ENCODE measurements around the gene KIAA1586. TPM values are rescaled to one million over a fixed set of nuclear protein-coding genes. Genes with fewer than 3 reads are reported as not detected.

The KIAA1586 gene
- total and polyA plus RNA-seq, 2 of the 13 experiments (the other 11 are each of a cell fraction or from before 2014, with no cell fraction given), result 5.5 to 16.9 TPM

- TF ChIP-seq AHDC1 (CRISPR knock-in tag; IDR thresholded peaks at IDR 0.05; ENCODE audit: borderline replicate concordance) (peak; percentile 74; the same call in 1 of the 2 replicates), NCOR1 (IDR thresholded peaks at IDR 0.05; ENCODE audit: borderline replicate concordance, low read length) (peak; percentile 36; the same call in 1 of the 2 replicates), ZNF407 (CRISPR knock-in tag; IDR thresholded peaks at IDR 0.05; ENCODE audit: not compliant biosample characterization) (no peak), ZNF746 (CRISPR knock-in tag; IDR thresholded peaks at IDR 0.05) (no peak), MBD4 (IDR thresholded peaks at IDR 0.05; ENCODE audit: borderline replicate concordance, low read length) (no peak), FOXA1 (IDR thresholded peaks at IDR 0.05) (no peak), FOXA1 (CRISPR knock-in tag; IDR thresholded peaks at IDR 0.05) (peak; percentile 46; the same call in 1 of the 2 replicates), TGIF2 (CRISPR knock-in tag; IDR thresholded peaks at IDR 0.05) (no peak), NR2C2 (CRISPR knock-in tag; IDR thresholded peaks at IDR 0.05; ENCODE audit: borderline replicate concordance) (no peak), THAP11 (CRISPR knock-in tag; IDR thresholded peaks at IDR 0.05) (peak; percentile 52; the same call in 1 of the 2 replicates), ZNF607 (CRISPR knock-in tag; IDR thresholded peaks at IDR 0.05; ENCODE audit: borderline replicate concordance) (no peak), TOPORS (CRISPR knock-in tag; IDR thresholded peaks at IDR 0.05) (no peak), ZSCAN12 (CRISPR knock-in tag; IDR thresholded peaks at IDR 0.05) (no peak), SATB2 (CRISPR knock-in tag; IDR thresholded peaks at IDR 0.05) (no peak), HNRNPK (IDR thresholded peaks at IDR 0.05; ENCODE audit: low read depth, low read length, poor library complexity, severe bottlenecking) (no peak)
Observed at GRCh38 chr6:57086843-57087242, 40.4 kb downstream of the KIAA1586 start (continued).
